ENCODE data around the gene PTPRD. TPM values are rescaled to one million over a fixed set of nuclear protein-coding genes. Genes with fewer than 3 reads are reported as not detected.

Gene PTPRD
- total RNA-seq, 1 donor from 2014 or later: 532 TPM

- no peak overlapping the region for H3K27ac Mint-ChIP-seq (ENCODE audit: unreplicated experiment)
- no peak for DNase-seq
- H3K27me3 Mint-ChIP-seq (ENCODE audit: unreplicated experiment): no peaks in the 10 kb centered on the region
- H3K4me1 Mint-ChIP-seq (ENCODE audit: low read depth, unreplicated experiment): peaks cover 12% of the 10 kb centered on the region
- TF ChIP-seq CTCF (IDR thresholded peaks at IDR 0.05; ENCODE audit: partially characterized antibody, unreplicated experiment): no peak
- H3K9me3 Mint-ChIP-seq (ENCODE audit: unreplicated experiment): peaks cover 4% of the 10 kb centered on the region
- H3K4me3 Mint-ChIP-seq (ENCODE audit: unreplicated experiment): no peak overlapping the region
- no peaks in the 10 kb centered on the region for H3K36me3 Mint-ChIP-seq (ENCODE audit: unreplicated experiment)
Observed at GRCh38 chr9:8821910-8822666, 1790.7 kb downstream of the PTPRD start.

GRCh38 chr9:8817335-8817734, 1795.5 kb downstream of the PTPRD start:
- no peak for TF ChIP-seq CTCF (IDR thresholded peaks at IDR 0.05; ENCODE audit: partially characterized antibody, unreplicated experiment)
- Mint-ChIP-seq H3K4me3 (ENCODE audit: unreplicated experiment) (no peak overlapping the region), H3K27me3 (ENCODE audit: unreplicated experiment) (no peaks in the 10 kb centered on the region), H3K27ac (ENCODE audit: unreplicated experiment) (no peak overlapping the region), H3K36me3 (ENCODE audit: unreplicated experiment) (no peaks in the 10 kb centered on the region), H3K9me3 (ENCODE audit: unreplicated experiment) (peaks cover 2% of the 10 kb centered on the region), H3K4me1 (ENCODE audit: low read depth, unreplicated experiment) (peaks cover 21% of the 10 kb centered on the region)
- no peak for DNase-seq

GRCh38 chr9:8816361-8816760, 1796.4 kb downstream of the PTPRD start:
- Mint-ChIP-seq H3K4me3 (ENCODE audit: unreplicated experiment) (no peak overlapping the region), H3K27ac (ENCODE audit: unreplicated experiment) (peak overlapping the region; percentile 69), H3K27me3 (ENCODE audit: unreplicated experiment) (no peaks in the 10 kb centered on the region), H3K36me3 (ENCODE audit: unreplicated experiment) (no peaks in the 10 kb centered on the region), H3K9me3 (ENCODE audit: unreplicated experiment) (peaks cover 2% of the 10 kb centered on the region), H3K4me1 (ENCODE audit: low read depth, unreplicated experiment) (peaks cover 25% of the 10 kb centered on the region)
- no peak for TF ChIP-seq CTCF (IDR thresholded peaks at IDR 0.05; ENCODE audit: partially characterized antibody, unreplicated experiment)
- DNase-seq: no peak

- no peak for DNase-seq
- Mint-ChIP-seq H3K36me3 (ENCODE audit: unreplicated experiment) (no peaks in the 10 kb centered on the region), H3K4me1 (ENCODE audit: low read depth, unreplicated experiment) (peaks cover 25% of the 10 kb centered on the region), H3K27ac (ENCODE audit: unreplicated experiment) (no peak overlapping the region), H3K4me3 (ENCODE audit: unreplicated experiment) (no peak overlapping the region), H3K27me3 (ENCODE audit: unreplicated experiment) (no peaks in the 10 kb centered on the region), H3K9me3 (ENCODE audit: unreplicated experiment) (no peaks in the 10 kb centered on the region)
- no peak for TF ChIP-seq CTCF (IDR thresholded peaks at IDR 0.05; ENCODE audit: partially characterized antibody, unreplicated experiment)
Observed at GRCh38 chr9:8815931-8816330, 1796.9 kb downstream of the PTPRD start.

DNA sequence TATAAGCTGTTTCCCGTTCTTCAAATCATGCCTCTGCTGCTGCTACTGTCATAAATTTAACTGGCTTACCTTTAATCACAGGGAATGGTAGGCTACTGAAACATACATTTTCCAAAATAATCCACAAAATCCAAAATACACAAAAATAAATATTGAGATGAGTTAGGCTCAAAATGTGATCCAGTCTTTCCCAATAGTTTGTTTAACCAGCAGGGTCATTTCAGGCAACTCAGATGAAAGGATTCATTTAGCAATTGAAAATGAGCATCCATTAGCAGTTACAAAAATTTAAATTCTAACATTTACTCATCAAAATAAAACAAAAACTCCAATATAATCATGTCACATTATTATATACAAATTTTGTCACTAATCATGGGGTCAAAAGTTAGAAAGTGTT, 1797.6 kb downstream of the PTPRD start:
- no peak overlapping the region for H3K4me3 Mint-ChIP-seq (ENCODE audit: unreplicated experiment)
- no peaks in the 10 kb centered on the region for H3K27me3 Mint-ChIP-seq (ENCODE audit: unreplicated experiment)
- no peak overlapping the region for H3K27ac Mint-ChIP-seq (ENCODE audit: unreplicated experiment)
- peaks cover 29% of the 10 kb centered on the region for H3K4me1 Mint-ChIP-seq (ENCODE audit: low read depth, unreplicated experiment)
- no peaks in the 10 kb centered on the region for H3K36me3 Mint-ChIP-seq (ENCODE audit: unreplicated experiment)
- peaks cover 1% of the 10 kb centered on the region for H3K9me3 Mint-ChIP-seq (ENCODE audit: unreplicated experiment)
- DNase-seq: no peak
- TF ChIP-seq CTCF (IDR thresholded peaks at IDR 0.05; ENCODE audit: partially characterized antibody, unreplicated experiment): no peak
